Transverse colon (tissue), 4 donors: ENCODE measurements around the gene ZNF672.

Source experiments
- EP300 ChIP-seq: sonication (generic); formaldehyde crosslinking; IDR thresholded peaks from one replicate; pipeline ENCODE4 v1.6.1; 2017; ENCODE audit warnings: antibody characterized with exemption, low read depth
- POLR2A ChIP-seq: fragments of 450-650 bp; IDR thresholded peaks from one replicate; pipeline ENCODE4 v1.6.1; 2016; ENCODE audit warnings: antibody characterized with exemption, mild to moderate bottlenecking, moderate library complexity
- POLR2AphosphoS5 ChIP-seq, 3 donors: sonication (generic); formaldehyde crosslinking; IDR thresholded peaks; one replicate each; pipeline ENCODE4 v1.6.1; 2016; ENCODE audit warnings: antibody characterized with exemption in 3 of 3
- TF ChIP-seq, protein P1 (sequence below), 5 experiments: fragments of 200-600 bp in 3 of 5; fragments of 450-650 bp in 2 of 5; sonication (generic) in 3 of 5; IDR thresholded peaks; 1 replicate in 2 of 5; 2 replicates in 3 of 5; pipeline ENCODE4 v1.5.1; 2016 to 2017; ENCODE audit warnings: antibody characterized with exemption in 5 of 5, inconsistent platforms in 3 of 5, mild to moderate bottlenecking in 2 of 5, moderate library complexity in 1 of 5

- TF ChIP-seq, protein P1, sequence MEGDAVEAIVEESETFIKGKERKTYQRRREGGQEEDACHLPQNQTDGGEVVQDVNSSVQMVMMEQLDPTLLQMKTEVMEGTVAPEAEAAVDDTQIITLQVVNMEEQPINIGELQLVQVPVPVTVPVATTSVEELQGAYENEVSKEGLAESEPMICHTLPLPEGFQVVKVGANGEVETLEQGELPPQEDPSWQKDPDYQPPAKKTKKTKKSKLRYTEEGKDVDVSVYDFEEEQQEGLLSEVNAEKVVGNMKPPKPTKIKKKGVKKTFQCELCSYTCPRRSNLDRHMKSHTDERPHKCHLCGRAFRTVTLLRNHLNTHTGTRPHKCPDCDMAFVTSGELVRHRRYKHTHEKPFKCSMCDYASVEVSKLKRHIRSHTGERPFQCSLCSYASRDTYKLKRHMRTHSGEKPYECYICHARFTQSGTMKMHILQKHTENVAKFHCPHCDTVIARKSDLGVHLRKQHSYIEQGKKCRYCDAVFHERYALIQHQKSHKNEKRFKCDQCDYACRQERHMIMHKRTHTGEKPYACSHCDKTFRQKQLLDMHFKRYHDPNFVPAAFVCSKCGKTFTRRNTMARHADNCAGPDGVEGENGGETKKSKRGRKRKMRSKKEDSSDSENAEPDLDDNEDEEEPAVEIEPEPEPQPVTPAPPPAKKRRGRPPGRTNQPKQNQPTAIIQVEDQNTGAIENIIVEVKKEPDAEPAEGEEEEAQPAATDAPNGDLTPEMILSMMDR (IDR thresholded peaks at IDR 0.05): no peak
- TF ChIP-seq EP300: no peak
- no peak for TF ChIP-seq POLR2A
- TF ChIP-seq POLR2AphosphoS5 (IDR thresholded peaks at IDR 0.05): no peak
Measured at GRCh38 chr1:248860007-248860406, 22.0 kb downstream of the ZNF672 start.
